GM18858 (cell line): ENCODE measurements around the gene FKBP1A.

Experiments
- ATAC-seq: cut with Tn5 transposase; IDR thresholded peaks from one replicate; pipeline ENCODE4 v1.9.1; 2021; ENCODE audit not compliant: unreplicated experiment

Gene FKBP1A

GRCh38 chr20:1335961-1336698, 56.7 kb downstream of the FKBP1A start:
- no peak for ATAC-seq

- ATAC-seq = no peak
Observed at GRCh38 chr20:1334761-1335160, 58.1 kb downstream of the FKBP1A start.

- no peak for ATAC-seq
Observed at GRCh38 chr20:1334370-1334731, 58.5 kb downstream of the FKBP1A start.

GRCh38 chr20:1333462-1334369, 59.1 kb downstream of the FKBP1A start:
- no peak for ATAC-seq

GRCh38 chr20:1332749-1333300, 60.0 kb downstream of the FKBP1A start:
- no peak for ATAC-seq

- no peak for ATAC-seq
Observed at GRCh38 chr20:1331801-1332453, 60.9 kb downstream of the FKBP1A start.

- no peak for ATAC-seq
Observed at GRCh38 chr20:1331101-1331500, 61.8 kb downstream of the FKBP1A start.

- no peak for ATAC-seq
Observed at GRCh38 chr20:1330075-1330830, 62.6 kb downstream of the FKBP1A start.

GRCh38 chr20:1328680-1329330, 64.0 kb downstream of the FKBP1A start, which contains the start of gene SDCBP2:
SDCBP2 (minus strand) TSS chr20:1329139; CDS start chr20:1320416, 8,723 bp downstream.
- no peak for ATAC-seq

- no peak for ATAC-seq
Observed at GRCh38 chr20:1327827-1328679, 64.8 kb downstream of the FKBP1A start.

- no peak for ATAC-seq
Observed at GRCh38 chr20:1327241-1327653, 65.6 kb downstream of the FKBP1A start.

- no peak for ATAC-seq
Observed at GRCh38 chr20:1326031-1326930, 66.6 kb downstream of the FKBP1A start.

GRCh38 chr20:1325173-1326030, 67.5 kb downstream of the FKBP1A start:
- peak; percentile 72 for ATAC-seq

GRCh38 chr20:1324598-1325172, 68.2 kb downstream of the FKBP1A start:
- no peak for ATAC-seq

GRCh38 chr20:1323830-1324597, 68.8 kb downstream of the FKBP1A start:
- ATAC-seq = no peak

GRCh38 chr20:1323256-1323655, 69.6 kb downstream of the FKBP1A start:
- no peak for ATAC-seq
